OCI-LY3 (cell line): ENCODE measurements around the gene STX18.
A peak's percentile ranks its signal among the peaks of the same experiment; 100 is the strongest.

ENCODE experiments used
- H2AFZ ChIP-seq: fragments of 200-600, 300-600 bp; shearing (Covaris generic); 2 replicates; pipeline ENCODE4 v1.6.0; 2014; ENCODE audit warnings: antibody characterized with exemption, low read depth, low read length
- H3K27ac ChIP-seq: fragments of 200-600, 300-600 bp; sonication (generic); 2 replicates; pipeline ENCODE4 v1.5.1; 2014; ENCODE audit warnings: mild to moderate bottlenecking, low read length, moderate library complexity, mixed read lengths
- H3K27me3 ChIP-seq: fragments of 200-600, 300-600 bp; sonication (generic); 2 replicates; pipeline ENCODE4 v1.6.1; 2014; ENCODE audit warnings: low read depth, low read length, mixed read lengths
- H3K36me3 ChIP-seq: fragments of 200-600, 300-600 bp; sonication (generic); replicated peaks from 2 replicates; pipeline ENCODE3; 2014; ENCODE audit warnings: low read depth, low read length, mixed read lengths
- H3K4me1 ChIP-seq: fragments of 300-600, 200-600 bp; sonication (generic); 2 replicates; pipeline ENCODE4 v1.6.1; 2014; ENCODE audit warnings: low read length, mixed read lengths
- H3K4me2 ChIP-seq: fragments of 200-600, 300-600 bp; sonication (generic); 2 replicates; pipeline ENCODE4 v1.6.1; 2014; ENCODE audit warnings: low read length, mixed read lengths
- H3K4me3 ChIP-seq: fragments of 300-600, 200-600 bp; sonication (generic); 2 replicates; pipeline ENCODE4 v1.5.1; 2014; ENCODE audit warnings: antibody characterized with exemption, mild to moderate bottlenecking, low read length, moderate library complexity
- H3K79me2 ChIP-seq: fragments of 300-600, 200-600 bp; shearing (Covaris generic); 2 replicates; pipeline ENCODE4 v1.6.1; 2014; ENCODE audit warnings: mild to moderate bottlenecking, low read length, mixed read lengths
- H3K9ac ChIP-seq: fragments of 300-600, 200-600 bp; shearing (Covaris generic); 2 replicates; pipeline ENCODE4 v1.6.0; 2014; ENCODE audit warnings: mild to moderate bottlenecking, low read length, moderate library complexity
- H3K9me3 ChIP-seq: fragments of 200-600, 300-600 bp; shearing (Covaris generic); 2 replicates; pipeline ENCODE4 v1.6.1; 2014; ENCODE audit warnings: low read length, mixed read lengths; ENCODE audit not compliant: insufficient read depth
- H4K20me1 ChIP-seq: fragments of 200-600, 300-600 bp; sonication (generic); 2 replicates; pipeline ENCODE4 v1.6.1; 2016; ENCODE audit warnings: low read length, mixed read lengths; ENCODE audit not compliant: insufficient read depth
- EZH2phosphoT487 ChIP-seq: fragments of 200-600 bp; shearing (Covaris generic); IDR thresholded peaks from 2 replicates; pipeline ENCODE4 v1.6.1; 2018; ENCODE audit warnings: antibody characterized with exemption, mixed run types, low read depth
- TF ChIP-seq, protein P1 (sequence below): fragments of 200-600, 300-600 bp; sonication (generic); IDR thresholded peaks from 2 replicates; pipeline ENCODE4 v1.5.1; 2014; ENCODE audit warnings: antibody characterized with exemption, low read length, low read depth

STX18 gene

DNA sequence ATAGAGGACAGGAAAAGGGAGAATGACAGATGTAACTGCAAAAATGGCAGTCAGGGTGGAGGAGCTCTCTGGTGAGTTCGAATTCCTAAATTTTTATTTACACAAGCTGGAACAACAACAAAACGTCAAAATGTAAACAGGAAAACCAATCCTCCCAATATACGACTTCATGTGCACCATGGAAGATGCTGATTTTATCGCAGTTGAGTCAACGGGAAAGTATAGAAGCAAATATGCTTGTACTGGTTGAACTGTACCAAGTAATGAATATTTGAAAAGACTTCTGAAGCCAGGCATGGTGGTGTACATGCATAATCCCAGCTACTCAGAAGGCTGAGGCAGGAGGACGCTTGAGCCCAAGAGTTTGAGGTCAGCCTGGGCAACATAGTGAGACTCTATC, 15.4 kb downstream of the STX18 start:
- no peak overlapping the region for H2AFZ ChIP-seq
- peaks cover 35% of the 10 kb centered on the region for H3K4me1 ChIP-seq
- peaks cover 14% of the 10 kb centered on the region for H3K36me3 ChIP-seq
- no peak overlapping the region for H3K27ac ChIP-seq
- no peaks in the 10 kb centered on the region for H3K27me3 ChIP-seq
- TF ChIP-seq, protein P1, sequence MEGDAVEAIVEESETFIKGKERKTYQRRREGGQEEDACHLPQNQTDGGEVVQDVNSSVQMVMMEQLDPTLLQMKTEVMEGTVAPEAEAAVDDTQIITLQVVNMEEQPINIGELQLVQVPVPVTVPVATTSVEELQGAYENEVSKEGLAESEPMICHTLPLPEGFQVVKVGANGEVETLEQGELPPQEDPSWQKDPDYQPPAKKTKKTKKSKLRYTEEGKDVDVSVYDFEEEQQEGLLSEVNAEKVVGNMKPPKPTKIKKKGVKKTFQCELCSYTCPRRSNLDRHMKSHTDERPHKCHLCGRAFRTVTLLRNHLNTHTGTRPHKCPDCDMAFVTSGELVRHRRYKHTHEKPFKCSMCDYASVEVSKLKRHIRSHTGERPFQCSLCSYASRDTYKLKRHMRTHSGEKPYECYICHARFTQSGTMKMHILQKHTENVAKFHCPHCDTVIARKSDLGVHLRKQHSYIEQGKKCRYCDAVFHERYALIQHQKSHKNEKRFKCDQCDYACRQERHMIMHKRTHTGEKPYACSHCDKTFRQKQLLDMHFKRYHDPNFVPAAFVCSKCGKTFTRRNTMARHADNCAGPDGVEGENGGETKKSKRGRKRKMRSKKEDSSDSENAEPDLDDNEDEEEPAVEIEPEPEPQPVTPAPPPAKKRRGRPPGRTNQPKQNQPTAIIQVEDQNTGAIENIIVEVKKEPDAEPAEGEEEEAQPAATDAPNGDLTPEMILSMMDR, result no peak
- no peak for TF ChIP-seq EZH2phosphoT487
- no peak overlapping the region for H3K4me2 ChIP-seq
- H3K4me3 ChIP-seq, result no peak overlapping the region
- H3K9me3 ChIP-seq, result no peaks in the 10 kb centered on the region
- peaks cover 74% of the 10 kb centered on the region for H3K79me2 ChIP-seq
- no peak overlapping the region for H3K9ac ChIP-seq
- peaks cover 29% of the 10 kb centered on the region for H4K20me1 ChIP-seq

DNA sequence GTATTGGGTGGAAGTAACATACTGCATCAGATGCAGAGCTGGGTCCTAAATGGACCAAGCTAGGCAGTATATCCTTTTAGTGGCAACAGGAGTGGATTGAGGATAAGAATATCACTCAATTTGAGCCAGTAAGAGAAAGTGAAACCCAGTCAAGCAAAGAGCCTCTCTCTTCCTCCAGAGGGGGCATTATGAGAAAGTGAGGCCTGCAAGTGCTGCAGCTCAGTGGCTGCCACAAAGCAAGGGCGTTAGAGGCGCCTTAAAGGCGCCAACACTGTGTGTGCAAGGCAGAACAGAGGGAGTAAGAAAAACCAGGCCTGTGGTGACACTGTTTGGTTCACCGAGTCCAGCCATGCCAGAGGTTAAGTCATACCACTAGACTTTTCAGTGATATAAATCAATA, 17.5 kb downstream of the STX18 start:
- Histone ChIP-seq H3K27me3 (no peaks in the 10 kb centered on the region), H3K4me2 (peak overlapping the region; percentile 87), H3K79me2 (peaks cover 76% of the 10 kb centered on the region), H3K4me3 (peak overlapping the region; percentile 68), H3K27ac (peak overlapping the region; percentile 70), H3K36me3 (peaks cover 14% of the 10 kb centered on the region), H4K20me1 (peaks cover 37% of the 10 kb centered on the region), H3K9me3 (no peaks in the 10 kb centered on the region), H2AFZ (no peak overlapping the region), H3K4me1 (peaks cover 29% of the 10 kb centered on the region), H3K9ac (peak overlapping the region; percentile 56)
- TF ChIP-seq, protein P1, result peak; percentile 35; the same call in 1 of the 2 replicates
- TF ChIP-seq EZH2phosphoT487, result no peak

DNA sequence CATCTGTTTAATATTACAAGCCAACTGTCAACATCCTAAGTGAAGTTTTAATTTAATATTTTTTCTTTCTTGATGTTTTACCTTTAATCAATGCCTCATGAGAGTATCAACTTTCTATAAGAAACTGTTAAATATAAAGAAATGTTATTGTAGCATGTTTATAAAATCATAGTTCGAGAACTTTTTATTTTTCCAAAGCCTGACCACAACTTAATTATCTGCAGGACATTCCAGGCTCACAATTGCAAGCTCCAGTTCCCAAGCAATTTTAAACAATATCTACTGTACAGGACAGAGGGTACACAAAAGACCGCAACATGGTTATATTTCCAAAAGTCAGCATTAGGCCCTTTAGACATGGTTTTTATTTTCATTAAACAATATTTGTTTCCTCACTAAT, 20.1 kb downstream of the STX18 start:
- Histone ChIP-seq H3K27me3 (no peaks in the 10 kb centered on the region), H3K4me1 (peaks cover 31% of the 10 kb centered on the region), H3K9ac (no peak overlapping the region), H3K4me3 (no peak overlapping the region), H3K79me2 (peaks cover 84% of the 10 kb centered on the region), H3K36me3 (peaks cover 10% of the 10 kb centered on the region), H4K20me1 (peaks cover 40% of the 10 kb centered on the region), H3K9me3 (no peaks in the 10 kb centered on the region), H2AFZ (no peak overlapping the region), H3K27ac (no peak overlapping the region), H3K4me2 (no peak overlapping the region)
- no peak for TF ChIP-seq EZH2phosphoT487
- TF ChIP-seq, protein P1, result no peak

DNA sequence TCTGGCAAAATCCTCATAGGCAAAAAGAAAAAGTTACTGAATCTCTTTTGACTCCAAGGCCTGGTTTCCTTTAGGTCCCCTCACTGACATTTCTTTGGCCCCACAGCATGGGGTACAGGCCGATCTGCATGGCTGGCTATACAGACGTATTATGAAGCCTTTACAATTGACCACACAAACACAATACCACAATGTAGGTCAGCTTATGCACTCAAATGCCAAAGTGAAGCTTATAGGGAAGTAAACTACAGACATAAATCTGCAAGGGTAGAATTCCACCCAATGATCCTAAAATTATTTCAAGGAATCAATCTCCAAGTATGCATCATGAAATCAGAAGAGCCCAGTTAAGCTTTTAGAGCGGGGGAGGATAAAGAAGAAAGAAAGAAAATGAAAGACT, 20.7 kb downstream of the STX18 start:
- H3K4me1 ChIP-seq, result peaks cover 31% of the 10 kb centered on the region
- no peak overlapping the region for H3K27ac ChIP-seq
- H3K9ac ChIP-seq, result no peak overlapping the region
- peaks cover 6% of the 10 kb centered on the region for H3K36me3 ChIP-seq
- H3K4me3 ChIP-seq, result no peak overlapping the region
- H2AFZ ChIP-seq, result no peak overlapping the region
- no peaks in the 10 kb centered on the region for H3K9me3 ChIP-seq
- H3K27me3 ChIP-seq, result no peaks in the 10 kb centered on the region
- H3K79me2 ChIP-seq, result peaks cover 84% of the 10 kb centered on the region
- H4K20me1 ChIP-seq, result peaks cover 42% of the 10 kb centered on the region
- no peak overlapping the region for H3K4me2 ChIP-seq
- TF ChIP-seq, protein P1, result no peak
- no peak for TF ChIP-seq EZH2phosphoT487
